ELR (cell line): ENCODE measurements around the gene ARHGAP9.
"Not testable (repeated sequence)": the region's sequence is repeated elsewhere in the genome, so short reads cannot be mapped to it uniquely, and the experiment has no call there.

Experiments used
- DNase-seq: peaks from one replicate; pipeline ENCODE4 v3.0.0-alpha.2; 2015; ENCODE audit warnings: low read depth

ARHGAP9 gene

GRCh38 chr12:57456737-57457490 is 22.8 kb downstream of the ARHGAP9 start:
- DNase-seq = no peak

DNA sequence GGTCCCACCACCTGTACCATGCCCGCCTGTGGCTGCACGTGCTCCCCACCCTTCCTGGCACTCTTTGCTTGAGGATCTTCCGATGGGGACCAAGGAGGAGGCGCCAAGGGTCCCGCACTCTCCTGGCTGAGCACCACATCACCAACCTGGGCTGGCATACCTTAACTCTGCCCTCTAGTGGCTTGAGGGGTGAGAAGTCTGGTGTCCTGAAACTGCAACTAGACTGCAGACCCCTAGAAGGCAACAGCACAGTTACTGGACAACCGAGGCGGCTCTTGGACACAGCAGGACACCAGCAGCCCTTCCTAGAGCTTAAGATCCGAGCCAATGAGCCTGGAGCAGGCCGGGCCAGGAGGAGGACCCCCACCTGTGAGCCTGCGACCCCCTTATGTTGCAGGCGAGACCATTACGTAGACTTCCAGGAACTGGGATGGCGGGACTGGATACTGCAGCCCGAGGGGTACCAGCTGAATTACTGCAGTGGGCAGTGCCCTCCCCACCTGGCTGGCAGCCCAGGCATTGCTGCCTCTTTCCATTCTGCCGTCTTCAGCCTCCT is 23.4 kb downstream of the ARHGAP9 start:
- DNase-seq = peak; percentile 67

DNA sequence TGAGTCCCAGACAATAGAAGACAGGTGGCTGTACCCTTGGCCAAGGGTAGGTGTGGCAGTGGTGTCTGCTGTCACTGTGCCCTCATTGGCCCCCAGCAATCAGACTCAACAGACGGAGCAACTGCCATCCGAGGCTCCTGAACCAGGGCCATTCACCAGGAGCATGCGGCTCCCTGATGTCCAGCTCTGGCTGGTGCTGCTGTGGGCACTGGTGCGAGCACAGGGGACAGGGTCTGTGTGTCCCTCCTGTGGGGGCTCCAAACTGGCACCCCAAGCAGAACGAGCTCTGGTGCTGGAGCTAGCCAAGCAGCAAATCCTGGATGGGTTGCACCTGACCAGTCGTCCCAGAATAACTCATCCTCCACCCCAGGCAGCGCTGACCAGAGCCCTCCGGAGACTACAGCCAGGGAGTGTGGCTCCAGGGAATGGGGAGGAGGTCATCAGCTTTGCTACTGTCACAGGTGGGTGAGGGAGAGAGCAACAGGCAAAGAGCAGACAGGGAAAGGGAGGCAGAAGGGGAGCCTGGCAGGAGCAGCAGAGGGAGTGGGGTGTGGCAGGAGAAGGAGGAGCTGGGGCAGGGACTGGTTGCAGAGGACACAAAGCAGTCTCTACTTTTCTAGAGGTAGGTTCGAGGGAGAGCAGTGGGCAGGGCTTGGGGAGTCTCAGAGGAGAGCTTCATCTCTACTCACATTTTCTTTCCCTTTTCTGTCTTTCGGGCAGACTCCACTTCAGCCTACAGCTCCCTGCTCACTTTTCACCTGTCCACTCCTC is 24.1 kb downstream of the ARHGAP9 start:
- no peak for DNase-seq

- peak; percentile 56 for DNase-seq
Observed at GRCh38 chr12:57454566-57455373, 24.9 kb downstream of the ARHGAP9 start, which contains the start of gene INHBE. TSS of gene INHBE (plus strand) at chr12:57455307. CDS start at chr12:57455537, 230 bp downstream.

DNA sequence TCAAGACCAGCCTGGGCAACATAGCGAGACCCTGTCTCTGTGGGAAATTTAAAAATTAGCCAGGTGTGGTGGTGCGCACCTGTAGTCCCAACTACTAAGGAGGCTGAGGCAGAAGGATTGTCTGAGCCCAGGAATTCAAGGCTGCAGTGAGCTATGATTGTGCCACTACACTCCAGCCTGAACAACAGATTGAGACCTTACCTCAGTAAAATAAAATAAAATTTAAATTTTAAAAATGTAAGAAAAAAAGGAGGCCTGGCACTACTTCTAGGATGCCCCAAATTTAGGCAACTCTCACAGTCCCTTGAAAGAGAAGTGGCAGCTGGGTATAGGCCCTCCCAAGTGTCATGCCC is 25.5 kb downstream of the ARHGAP9 start:
- no peak for DNase-seq

DNA sequence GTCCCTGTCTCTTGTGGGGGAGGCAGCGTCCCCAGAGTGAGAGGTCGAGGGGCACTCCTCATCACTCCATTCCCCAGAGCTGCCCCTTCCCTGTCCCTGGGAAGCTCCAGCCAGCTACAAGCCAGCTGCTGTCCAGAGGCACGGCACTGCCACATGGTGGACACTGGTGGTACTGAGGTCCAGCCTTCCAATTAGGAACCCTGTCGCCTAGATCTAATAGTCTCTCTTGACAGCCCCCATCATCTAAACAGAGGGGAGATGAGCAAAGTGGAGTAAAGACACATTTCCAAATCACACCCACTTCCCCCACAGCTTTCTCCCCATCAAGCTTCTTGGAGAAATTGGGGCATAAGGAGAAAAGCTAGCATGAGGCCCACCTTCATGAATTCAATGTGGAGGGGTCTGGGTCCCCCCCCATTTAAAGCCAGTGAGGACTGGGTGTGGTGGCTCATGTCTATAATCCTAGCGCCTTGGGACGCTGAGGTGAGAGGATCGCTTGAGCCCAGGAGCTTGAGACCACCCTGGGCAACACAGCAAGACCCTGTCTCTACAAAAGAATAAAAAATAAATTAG is 26.6 kb downstream of the ARHGAP9 start:
- DNase-seq = peak; percentile 84

DNA sequence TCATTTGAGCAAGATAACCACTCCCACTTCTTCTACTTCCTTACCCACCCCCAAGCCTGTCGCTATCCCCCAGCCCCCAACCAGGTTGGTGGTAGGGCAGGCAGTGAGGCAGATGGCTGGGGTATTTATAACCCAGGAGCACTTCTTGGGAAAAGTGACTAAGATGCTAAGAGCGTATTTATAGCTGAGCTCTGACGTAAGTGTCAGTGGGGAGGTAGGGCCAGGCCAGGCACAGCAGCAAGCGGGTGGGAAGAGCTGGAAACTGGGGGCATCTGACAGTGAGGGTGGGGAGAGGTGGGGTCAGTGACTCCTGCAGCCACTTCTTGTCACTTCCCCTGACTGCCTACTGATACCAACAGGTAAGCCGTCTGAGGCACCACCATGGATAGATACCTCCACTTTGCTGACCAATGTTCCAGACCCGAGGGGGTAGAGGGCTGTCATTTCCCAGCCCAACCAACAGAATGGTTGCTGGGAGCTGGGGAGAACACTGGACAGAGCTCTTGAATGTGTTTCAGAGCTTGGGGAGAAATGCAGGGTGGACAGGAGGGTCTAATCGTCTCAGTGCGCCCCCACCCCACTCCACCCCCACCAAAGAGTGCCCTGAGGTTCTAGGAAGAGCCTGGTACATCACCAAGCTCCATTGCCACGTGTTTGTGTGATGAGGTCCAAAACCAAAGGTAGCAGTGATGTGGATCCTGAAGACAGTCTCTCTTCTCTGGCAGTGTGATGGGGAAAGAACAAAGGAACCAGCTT is 27.3 kb downstream of the ARHGAP9 start:
- peak; percentile 86 for DNase-seq

DNA sequence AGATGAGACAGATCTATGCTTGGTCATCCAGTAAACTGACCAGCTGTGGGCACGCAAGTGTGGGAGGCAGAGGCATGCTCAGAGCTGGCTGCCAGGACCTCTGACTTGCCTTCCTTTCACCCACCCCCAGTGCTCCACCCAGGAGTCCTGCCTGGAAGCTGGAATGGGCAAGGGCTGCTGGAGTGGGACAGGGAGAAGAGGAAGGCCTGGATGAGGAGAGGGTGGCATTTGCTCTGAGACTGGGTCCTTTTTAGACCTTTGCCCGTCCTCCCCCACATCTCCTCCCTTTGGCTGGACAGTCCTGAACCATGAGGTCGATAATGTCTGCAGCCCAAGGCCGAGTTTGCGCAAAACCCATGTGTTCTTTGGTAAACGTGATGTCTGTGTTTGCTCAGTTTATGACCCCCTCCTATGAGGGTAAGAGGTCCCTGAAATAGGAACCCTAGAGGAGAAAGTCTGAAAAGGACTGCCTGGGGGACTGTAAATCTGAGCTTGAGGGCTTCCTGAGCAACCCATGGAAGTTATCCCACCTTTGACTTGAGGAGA is 28.4 kb downstream of the ARHGAP9 start:
- DNase-seq = no peak

DNA sequence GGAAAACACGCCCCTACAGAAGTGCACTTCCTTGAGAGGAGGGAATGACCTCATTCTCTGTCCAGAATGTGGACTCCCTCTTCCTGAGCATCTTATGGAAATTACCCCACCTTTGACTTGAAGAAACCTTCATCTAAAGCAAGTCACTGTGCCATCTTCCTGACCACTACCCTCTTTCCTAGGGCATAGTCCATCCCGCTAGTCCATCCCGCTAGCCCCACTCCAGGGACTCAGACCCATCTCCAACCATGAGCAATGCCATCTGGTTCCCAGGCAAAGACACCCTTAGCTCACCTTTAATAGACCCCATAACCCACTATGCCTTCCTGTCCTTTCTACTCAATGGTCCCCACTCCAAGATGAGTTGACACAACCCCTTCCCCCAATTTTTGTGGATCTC is 29.6 kb downstream of the ARHGAP9 start:
- no peak for DNase-seq

DNA sequence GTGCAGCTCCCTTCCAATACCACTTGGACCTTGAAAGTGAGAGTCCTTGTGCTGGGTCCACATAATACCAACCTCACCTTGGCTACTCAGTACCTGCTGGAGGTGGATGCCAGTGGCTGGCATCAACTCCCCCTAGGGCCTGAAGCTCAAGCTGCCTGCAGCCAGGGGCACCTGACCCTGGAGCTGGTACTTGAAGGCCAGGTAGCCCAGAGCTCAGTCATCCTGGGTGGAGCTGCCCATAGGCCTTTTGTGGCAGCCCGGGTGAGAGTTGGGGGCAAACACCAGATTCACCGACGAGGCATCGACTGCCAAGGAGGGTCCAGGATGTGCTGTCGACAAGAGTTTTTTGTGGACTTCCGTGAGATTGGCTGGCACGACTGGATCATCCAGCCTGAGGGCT is 30.3 kb downstream of the ARHGAP9 start:
- no peak for DNase-seq

DNA sequence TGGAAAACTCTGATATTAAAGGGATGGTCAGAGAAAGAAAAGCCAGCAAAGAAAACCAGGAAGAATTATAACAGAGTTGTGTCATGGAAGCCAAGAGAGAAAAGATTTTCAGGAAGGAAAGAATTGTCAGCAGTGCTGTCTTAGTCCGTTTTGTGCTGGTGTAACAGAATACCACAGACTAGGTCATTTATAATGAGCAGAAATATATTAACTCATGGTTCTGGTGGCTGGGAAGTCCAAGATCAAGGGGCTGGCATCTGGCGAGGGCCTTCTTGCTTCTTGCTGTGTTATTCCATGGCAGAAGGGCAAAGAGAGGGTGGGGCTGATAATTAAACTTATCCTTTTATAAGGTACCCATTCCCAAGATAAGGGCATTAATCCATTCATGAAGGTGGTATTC is 31.0 kb downstream of the ARHGAP9 start:
- DNase-seq = no peak

GRCh38 chr12:57446292-57446960 is 33.2 kb downstream of the ARHGAP9 start:
- DNase-seq = no peak

DNA sequence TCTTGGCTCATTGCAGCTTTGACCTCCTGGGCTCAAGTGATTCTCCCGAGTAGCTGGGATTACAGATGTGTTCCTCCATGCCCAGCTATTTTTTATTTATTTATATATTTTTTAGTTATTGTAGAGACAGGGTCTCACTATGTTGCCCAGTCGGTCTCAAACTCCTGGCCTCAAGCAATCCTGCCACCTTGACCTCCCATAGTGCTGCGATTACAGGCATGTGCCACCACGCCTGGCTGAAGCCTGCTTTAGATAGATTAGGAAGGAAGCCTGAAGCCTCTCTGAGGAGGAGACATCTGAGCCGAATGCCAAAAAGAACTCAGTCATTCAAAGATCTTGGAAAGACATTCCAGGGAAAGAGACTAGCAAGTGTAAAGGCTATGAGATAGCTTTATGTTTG is 34.9 kb downstream of the ARHGAP9 start:
- DNase-seq = no peak

DNA sequence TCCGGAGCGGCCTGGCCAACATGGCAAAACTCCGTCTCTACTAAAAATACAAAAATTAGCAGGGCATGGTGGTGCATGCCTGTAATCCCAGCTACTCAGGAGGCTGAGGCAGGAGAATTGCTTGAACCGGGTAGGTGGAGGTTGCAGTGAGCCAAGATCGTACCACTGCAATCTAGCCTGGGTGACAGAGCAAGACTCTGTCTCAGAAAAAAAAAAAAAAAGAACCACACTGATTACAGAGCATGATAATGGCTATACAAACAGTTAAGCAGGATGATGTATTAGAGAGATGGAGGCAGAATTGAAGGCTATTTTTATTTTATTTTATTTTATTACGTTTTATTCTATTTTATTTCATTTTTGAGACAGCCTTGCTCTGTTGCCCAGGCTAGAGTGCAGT is 35.3 kb downstream of the ARHGAP9 start:
- not testable (repeated sequence) for DNase-seq

- DNase-seq = no peak
Observed at GRCh38 chr12:57441846-57442427, 37.7 kb downstream of the ARHGAP9 start.

GRCh38 chr12:57441393-57441792 is 38.3 kb downstream of the ARHGAP9 start:
- DNase-seq = not testable (repeated sequence)

GRCh38 chr12:57439762-57440266 is 39.9 kb downstream of the ARHGAP9 start:
- DNase-seq = no peak

GRCh38 chr12:57438400-57438799 is 41.3 kb downstream of the ARHGAP9 start:
- DNase-seq = no peak

DNA sequence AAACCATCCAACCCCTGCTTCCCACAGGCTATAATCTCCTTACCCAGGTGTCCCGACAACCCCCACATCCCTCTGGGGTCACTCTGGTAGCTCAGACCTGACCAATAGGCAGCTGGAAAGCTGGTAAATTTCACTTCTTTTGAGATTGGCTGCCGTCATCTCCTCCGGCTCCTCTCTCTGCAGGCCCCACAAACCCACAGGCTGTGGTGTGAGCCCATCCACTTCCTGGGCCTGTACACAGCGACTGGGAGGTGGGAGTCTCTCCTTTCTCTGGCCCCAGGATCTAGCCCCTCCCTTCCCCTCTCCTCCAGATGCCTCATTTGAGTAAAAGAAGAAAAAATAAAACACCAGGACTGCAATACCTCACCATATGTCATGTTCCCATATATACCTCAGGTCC is 44.4 kb downstream of the ARHGAP9 start:
- no peak for DNase-seq
